HG03575 (cell line): ENCODE data around the gene ELF1.
"Not testable (repeated sequence)": the region's sequence is repeated elsewhere in the genome, so short reads cannot be mapped to it uniquely, and the experiment has no call there.

Experiments
- ATAC-seq: cut with Tn5 transposase; IDR thresholded peaks from one replicate; pipeline ENCODE4 v1.9.1; 2021; ENCODE audit not compliant: unreplicated experiment, insufficient number of reproducible peaks, low FRiP score; ENCODE audit errors: extremely low read depth

Gene ELF1

GRCh38 chr13:41049480-41050440, 30.6 kb upstream of the ELF1 start:
- ATAC-seq: no peak

GRCh38 chr13:41048640-41049039, 29.5 kb upstream of the ELF1 start:
- ATAC-seq: no peak

GRCh38 chr13:41042419-41042818, 23.3 kb upstream of the ELF1 start:
- ATAC-seq: not testable (repeated sequence)

- ATAC-seq: no peak
Measured at GRCh38 chr13:41040584-41041334, 21.6 kb upstream of the ELF1 start.

- ATAC-seq: no peak
Measured at GRCh38 chr13:41039746-41040145, 20.6 kb upstream of the ELF1 start.

- not testable (repeated sequence) for ATAC-seq
Measured at GRCh38 chr13:41036557-41036956, 17.4 kb upstream of the ELF1 start.

GRCh38 chr13:41034881-41035280, 15.8 kb upstream of the ELF1 start:
- no peak for ATAC-seq

GRCh38 chr13:41034382-41034781, 15.3 kb upstream of the ELF1 start:
- no peak for ATAC-seq

- no peak for ATAC-seq
Measured at GRCh38 chr13:41032691-41033376, 13.7 kb upstream of the ELF1 start.

GRCh38 chr13:41029629-41030028, 10.5 kb upstream of the ELF1 start:
- no peak for ATAC-seq

- no peak for ATAC-seq
Measured at GRCh38 chr13:41028051-41028450, 8.9 kb upstream of the ELF1 start.

GRCh38 chr13:41026788-41027187, 7.7 kb upstream of the ELF1 start:
- no peak for ATAC-seq

GRCh38 chr13:41025518-41025917, 6.4 kb upstream of the ELF1 start:
- ATAC-seq: no peak

- ATAC-seq: no peak
Measured at GRCh38 chr13:41019578-41020347, 647 bp upstream of the ELF1 start.

- ATAC-seq: no peak
Measured at GRCh38 chr13:41018602-41018948, 541 bp downstream of the ELF1 start.

- no peak for ATAC-seq
Measured at GRCh38 chr13:41017817-41018601, 1.1 kb downstream of the ELF1 start.

- no peak for ATAC-seq
Measured at GRCh38 chr13:41017159-41017558, 2.0 kb downstream of the ELF1 start.

GRCh38 chr13:41015920-41016319, 3.2 kb downstream of the ELF1 start:
- no peak for ATAC-seq
